ENCODE measurements around the gene SLC12A2. TPM values are rescaled to one million over a fixed set of nuclear protein-coding genes. Genes with fewer than 3 reads are reported as not detected.

SLC12A2 gene
- total RNA-seq, 1 experiment from 2014 or later = 41.2 TPM

DNA sequence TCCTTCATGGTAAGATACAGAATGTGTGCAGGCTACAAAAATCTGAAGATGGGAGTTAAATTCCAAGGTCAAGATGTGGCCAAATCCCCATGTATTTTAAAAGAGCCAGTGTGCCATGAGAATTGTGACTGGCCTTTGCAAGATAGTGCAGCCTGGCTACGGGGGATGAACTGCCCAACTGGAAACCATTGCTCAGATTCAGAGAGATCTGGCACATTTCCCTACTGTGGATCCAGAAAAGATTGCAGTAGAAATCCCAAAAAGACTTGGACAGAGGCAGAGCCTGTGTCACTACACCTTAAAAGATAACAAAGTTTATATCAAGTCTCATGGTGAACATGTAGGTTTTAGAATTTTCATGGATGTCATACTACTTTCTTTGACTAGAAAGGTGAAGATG, 26.2 kb downstream of the SLC12A2 start:
- no peak overlapping the region for H3K27ac ChIP-seq (ENCODE audit: low read depth, low read length)
- no peak for DNase-seq (ENCODE audit: low read depth, low spot score)
- H3K4me1 ChIP-seq (ENCODE audit: control insufficient read depth in 1 of 2, insufficient read depth in 2 of 2, low read length in 2 of 2) = peaks cover 0 to 6% of the 10 kb centered on the region in 2 experiments; a peak in 1 of 4 replicates
- no peak overlapping the region for H2AFZ ChIP-seq (ENCODE audit: low read depth, low read length, poor library complexity, severe bottlenecking)
- CTCF ChIA-PET = no interaction called here
- H3K9me3 ChIP-seq (ENCODE audit: control insufficient read depth in 1 of 2, insufficient read depth in 1 of 2, low read depth in 1 of 2, low read length in 2 of 2) = no peaks in the 10 kb centered on the region
- peaks cover 0 to 6% of the 10 kb centered on the region in 2 experiments; a peak in 3 of 4 replicates for H3K36me3 ChIP-seq (ENCODE audit: control insufficient read depth in 1 of 2, insufficient read depth in 2 of 2, low read length in 2 of 2)
- H3K4me2 ChIP-seq (ENCODE audit: low read length) = no peak overlapping the region
- POLR2A ChIA-PET = interaction anchor here (0.6 kb wide), 1 partner anchor 22 kb away, joined by 3 read pairs; no protein-coding TSS in a partner anchor
- no TSS peak for BruUV-seq (replicated peaks)
- RAD21 ChIA-PET (ENCODE audit: low non-redundant PET in 1 of 2, low total read pairs in 2 of 2, uncharacterized antibody in 2 of 2, unreplicated experiment in 2 of 2) = no interaction called here
- TF ChIP-seq ZNF274 (IDR thresholded peaks at IDR 0.05; ENCODE audit: low read depth, low read length) = no peak
- TF ChIP-seq, protein P1, sequence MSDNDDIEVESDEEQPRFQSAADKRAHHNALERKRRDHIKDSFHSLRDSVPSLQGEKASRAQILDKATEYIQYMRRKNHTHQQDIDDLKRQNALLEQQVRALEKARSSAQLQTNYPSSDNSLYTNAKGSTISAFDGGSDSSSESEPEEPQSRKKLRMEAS (IDR thresholded peaks at IDR 0.05) = no peak
- no peak for TF ChIP-seq YY1 (IDR thresholded peaks at IDR 0.05; ENCODE audit: extremely low read depth, insufficient replicate concordance, low read depth, low read length)
- TF ChIP-seq EGR1 (IDR thresholded peaks at IDR 0.05; ENCODE audit: low read depth) = no peak
- no peak for TF ChIP-seq CTCF (IDR thresholded peaks at IDR 0.05 in 2 of 3, conservative IDR thresholded peaks at IDR 0.05 in 1 of 3; ENCODE audit: borderline replicate concordance in 1 of 3, insufficient read depth in 1 of 3, low read depth in 2 of 3, low read length in 2 of 3)
- TF ChIP-seq FOSL1 (IDR thresholded peaks at IDR 0.05; ENCODE audit: low read depth) = no peak
- TF ChIP-seq JUND (IDR thresholded peaks at IDR 0.05) = no peak
- TF ChIP-seq ATF3 (IDR thresholded peaks at IDR 0.05) = no peak
- H3K27me3 ChIP-seq (ENCODE audit: insufficient read depth, low read length) = no peaks in the 10 kb centered on the region
- 0 out of 2 replicates have a peak, but pooled peaks cover 3% of the 10 kb centered on the region for H4K20me1 ChIP-seq (ENCODE audit: insufficient read depth)
- H3K9me2 ChIP-seq (ENCODE audit: insufficient read depth) = no peaks in the 10 kb centered on the region
- H3K4me3 ChIP-seq (replicated peaks in 1 of 2; ENCODE audit: low read depth in 1 of 2, low read length in 2 of 2) = no peak overlapping the region
- no peak overlapping the region for H3K9ac ChIP-seq (ENCODE audit: low read length)
- peaks cover 50% of the 10 kb centered on the region for H3K79me2 ChIP-seq (ENCODE audit: insufficient read depth, low read length)
- ATAC-seq = no peak
- intact Hi-C loops (cut with micrococcal nuclease) = no loop called here

Data from HCT116 (cell line).